Activated gamma-delta T cell treated with Interleukin-2 at 50 U/mL for 16 hours (primary cell): Measurements from ENCODE around the gene GRB14.
"Not testable (repeated sequence)": the region's sequence is repeated elsewhere in the genome, so short reads cannot be mapped to it uniquely, and the experiment has no call there.

Source experiments
- DNase-seq: peaks from one replicate; pipeline ENCODE4 v3.0.0-alpha.2; 2020

GRB14 gene

GRCh38 chr2:164478205-164478604 lies 143.1 kb downstream of the GRB14 start:
- DNase-seq: no peak

GRCh38 chr2:164474873-164475272 lies 146.4 kb downstream of the GRB14 start:
- DNase-seq: no peak

GRCh38 chr2:164473021-164473420 lies 148.3 kb downstream of the GRB14 start:
- no peak for DNase-seq

GRCh38 chr2:164465047-164465446 lies 156.2 kb downstream of the GRB14 start:
- DNase-seq: not testable (repeated sequence)

GRCh38 chr2:164464376-164464775 lies 156.9 kb downstream of the GRB14 start:
- no peak for DNase-seq

GRCh38 chr2:164458792-164459191 lies 162.5 kb downstream of the GRB14 start:
- DNase-seq: no peak

- no peak for DNase-seq
Measured at GRCh38 chr2:164457271-164457670, 164.0 kb downstream of the GRB14 start.

- DNase-seq: no peak
Measured at GRCh38 chr2:164456619-164457018, 164.7 kb downstream of the GRB14 start.

- DNase-seq: no peak
Measured at GRCh38 chr2:164453656-164454305, 167.5 kb downstream of the GRB14 start.

- DNase-seq: no peak
Measured at GRCh38 chr2:164450278-164450677, 171.0 kb downstream of the GRB14 start.

- no peak for DNase-seq
Measured at GRCh38 chr2:164449706-164450105, 171.6 kb downstream of the GRB14 start.

GRCh38 chr2:164447660-164448059 lies 173.6 kb downstream of the GRB14 start:
- DNase-seq: no peak
